Endothelial cell of umbilical vein (primary cell): ENCODE results near the gene SCFD1. TPM values are rescaled to one million over a fixed set of nuclear protein-coding genes. Genes with fewer than 3 reads are reported as not detected.

Experiments
- BruUV-seq: library from RNA; stranded (reverse); fragments of 400-500 nt; replicated peaks from 2 replicates; lab custom pipeline; 2021; lab: Mats Ljungman, UMichigan
- CTCF ChIA-PET: fragments of 300-600, 350-600 bp; sonication (Branson Sonifier 250); formaldehyde crosslinking; loops from one replicate; lab custom pipeline; 2021; ENCODE audit warnings: antibody characterized with exemption, inconsistent platforms; lab: Charles Lee
- POLR2A ChIA-PET: fragments of 300-600, 350-600 bp; sonication (Branson Sonifier 250); formaldehyde crosslinking; loops from one replicate; lab custom pipeline; 2021; ENCODE audit warnings: antibody characterized with exemption, inconsistent platforms; lab: Charles Lee
- DNase-seq: peaks from one replicate; pipeline ENCODE4 v3.0.0-alpha.2; 2011; ENCODE audit warnings: low read depth, low spot score
- FAIRE-seq: peaks from 2 replicates; lab custom pipeline; 2011; peaks lifted over from hg19 to GRCh38; lab: Jason Lieb, UNC
- H2AFZ ChIP-seq: 2 replicates; pipeline ENCODE4 v1.6.0; 2012; ENCODE audit warnings: low read depth, low read length, control low read depth, inconsistent platforms
- H3K27ac ChIP-seq: 2 replicates; pipeline ENCODE4 v1.5.1; 2011; ENCODE audit warnings: low read depth, mild to moderate bottlenecking, control low read depth, low read length, moderate library complexity; ENCODE audit not compliant: insufficient read depth
- H3K27me3 ChIP-seq, 2 experiments: 2 replicates each; pipeline versions ENCODE4 v1.6.0 to v1.6.1; 2011; ENCODE audit warnings: low read length in 2 of 2, mixed read lengths in 1 of 2; ENCODE audit not compliant: control insufficient read depth in 2 of 2, insufficient read depth in 2 of 2
- H3K36me3 ChIP-seq, 2 experiments: 2 replicates in 1 of 2; 3 replicates in 1 of 2; pipeline ENCODE4 v1.5.1; 2011; ENCODE audit warnings: low read length in 2 of 2, mild to moderate bottlenecking in 1 of 2, moderate library complexity in 1 of 2; ENCODE audit not compliant: control insufficient read depth in 2 of 2, insufficient read depth in 2 of 2; ENCODE audit errors: extremely low read depth in 1 of 2
- H3K4me1 ChIP-seq: 3 replicates; pipeline ENCODE4 v1.5.1; 2011; ENCODE audit warnings: mild to moderate bottlenecking, low read length; ENCODE audit not compliant: control insufficient read depth, insufficient read depth; ENCODE audit errors: extremely low read depth
- H3K4me2 ChIP-seq: 2 replicates; pipeline ENCODE4 v1.6.1; 2011; ENCODE audit warnings: low read length, control low read depth, mixed read lengths; ENCODE audit not compliant: insufficient read depth
- H3K4me3 ChIP-seq, 3 experiments: fragments of 200-600 bp in 1 of 3; sonication (generic), shearing (Covaris generic) in 1 of 3; replicated peaks in 1 of 3; 2 replicates each; pipeline ENCODE4 v1.5.1; 2011 to 2016; ENCODE audit warnings: control low read depth in 3 of 3, low read length in 3 of 3, mild to moderate bottlenecking in 2 of 3, inconsistent platforms in 1 of 3, low read depth in 1 of 3, moderate library complexity in 1 of 3; ENCODE audit not compliant: insufficient read depth in 1 of 3
- H3K79me2 ChIP-seq: 2 replicates; pipeline ENCODE4 v1.6.0; 2012; ENCODE audit warnings: low read length, inconsistent platforms; ENCODE audit not compliant: control insufficient read depth, insufficient read depth
- H3K9ac ChIP-seq: replicated peaks from 2 replicates; pipeline ENCODE3; 2011; ENCODE audit warnings: low read length, control low read depth; ENCODE audit not compliant: insufficient read depth; ENCODE audit errors: extremely low read depth
- H3K9me1 ChIP-seq: replicated peaks from 3 replicates; pipeline ENCODE4 v1.6.0; 2011; ENCODE audit warnings: mild to moderate bottlenecking, low read length; ENCODE audit not compliant: control insufficient read depth, insufficient read depth; ENCODE audit errors: extremely low read depth
- H3K9me3 ChIP-seq: replicated peaks from 2 replicates; pipeline ENCODE4 v1.5.1; 2012; ENCODE audit warnings: low read length, inconsistent platforms; ENCODE audit not compliant: control insufficient read depth, insufficient read depth
- H4K20me1 ChIP-seq: replicated peaks from 2 replicates; pipeline ENCODE3; 2011; ENCODE audit warnings: mild to moderate bottlenecking, low read length; ENCODE audit not compliant: control insufficient read depth, insufficient read depth; ENCODE audit errors: extremely low read depth
- EZH2 ChIP-seq: IDR thresholded peaks from 2 replicates; pipeline ENCODE4 v1.6.1; 2012; ENCODE audit warnings: borderline replicate concordance, low read depth, mild to moderate bottlenecking, moderate library complexity, low read length, inconsistent platforms; ENCODE audit not compliant: severe bottlenecking
- FOS ChIP-seq: IDR thresholded peaks from 2 replicates; pipeline ENCODE4 v1.6.1; 2011; ENCODE audit warnings: mild to moderate bottlenecking, low read length, moderate library complexity, borderline replicate concordance; ENCODE audit not compliant: insufficient read depth
- GATA2 ChIP-seq: IDR thresholded peaks from 2 replicates; pipeline ENCODE4 v1.7.0; 2011; ENCODE audit warnings: low read depth, mild to moderate bottlenecking, moderate library complexity, mixed read lengths, low read length; ENCODE audit not compliant: insufficient read length, insufficient read depth
- JUN ChIP-seq: IDR thresholded peaks from 2 replicates; pipeline ENCODE4 v1.6.1; 2011; ENCODE audit warnings: borderline replicate concordance, low read depth; ENCODE audit not compliant: insufficient read length, insufficient read depth
- MYC ChIP-seq: IDR thresholded peaks from one replicate; pipeline ENCODE4 v1.6.1; 2011; ENCODE audit warnings: mild to moderate bottlenecking, low read depth, low read length
- POLR2A ChIP-seq: IDR thresholded peaks from 2 replicates; pipeline ENCODE4 v1.6.1; 2012; ENCODE audit warnings: low read depth, mild to moderate bottlenecking, control low read depth, low read length
- POLR2AphosphoS5 ChIP-seq: IDR thresholded peaks from 2 replicates; pipeline ENCODE4 v1.6.1; 2012; ENCODE audit warnings: low read depth, mild to moderate bottlenecking, control low read depth, low read length, moderate library complexity; ENCODE audit not compliant: insufficient read depth
- dilution Hi-C: fragments of 300-500 bp; cut with MboI; formaldehyde crosslinking; loops from one replicate; pipeline ENCODE4 v1.15.0; 2019; ENCODE audit warnings: low sequenced_read_pairs; ENCODE audit not compliant: extremely low pct_ligation_motif_present
- intact Hi-C: fragments of 100-400 bp; cut with micrococcal nuclease; formaldehyde crosslinking; loops from one replicate; pipeline ENCODE4 v1.10.0; 2022
- polyA plus RNA-seq, 4 experiments: library from polyadenylated mRNA; depleted of rRNA in 3 of 4; stranded (reverse) in 3 of 4; unstranded in 1 of 4; fragments of >200 nt; gene quantifications; 2 replicates each; pipeline versions ENCODE4 v1.2.1 to v1.2.3, GENCODE V29; 2011 to 2012; ENCODE audit warnings: missing spikeins in 1 of 4
- total RNA-seq: library from RNA; stranded (reverse); gene quantifications from 2 replicates; pipeline ENCODE4 v1.2.3, GENCODE V29; 2021
- TF ChIP-seq, protein P1 (sequence below), 2 donors: IDR thresholded peaks; 1 replicate in 1 of 2; 2 replicates in 1 of 2; pipeline ENCODE4 v1.5.1; 2011; ENCODE audit warnings: low read length in 2 of 2, mild to moderate bottlenecking in 2 of 2, moderate library complexity in 2 of 2, control low read depth in 1 of 2, inconsistent platforms in 1 of 2, low read depth in 1 of 2; ENCODE audit not compliant: insufficient read depth in 1 of 2; ENCODE audit errors: extremely low read depth in 1 of 2
- TF ChIP-seq, protein P2 (sequence below): IDR thresholded peaks from 2 replicates; pipeline ENCODE4 v1.6.1; 2011; ENCODE audit not compliant: insufficient read depth, insufficient read length

SCFD1 gene
- total and polyA plus RNA-seq, 2 donors (not counting 3 experiments of a cell fraction or from before 2014, with no cell fraction given): 21.3 to 59.9 TPM

DNA sequence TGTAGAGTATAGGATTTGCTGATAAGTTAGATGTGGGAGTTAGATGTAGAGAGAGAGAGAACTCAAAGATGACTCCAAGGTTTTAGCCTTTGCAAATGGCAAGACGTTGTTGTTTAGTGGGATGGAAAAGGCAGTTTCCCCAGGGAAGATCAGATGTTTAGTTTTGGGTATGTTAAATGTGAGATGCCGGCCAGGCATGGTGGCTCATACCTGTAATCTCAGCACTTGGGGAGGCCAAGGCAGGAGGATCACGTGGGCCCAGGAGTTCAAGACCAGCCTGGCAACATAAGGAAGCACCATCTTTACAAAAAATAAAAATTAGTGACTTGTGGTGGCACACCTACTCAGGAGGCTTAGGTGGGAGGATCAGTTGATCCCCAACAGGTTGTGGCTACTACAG lies 33.5 kb downstream of the SCFD1 start:
- no peaks in the 10 kb centered on the region for H3K27me3 ChIP-seq
- no peak overlapping the region for H3K9ac ChIP-seq
- intact Hi-C loops (loop anchor here (1.0 to 10.0 kb wide), 3 partner anchors 97 to 699 kb away; no protein-coding TSS in a partner anchor), dilution Hi-C loops (no loop called here)
- no peak overlapping the region for H3K27ac ChIP-seq
- no peak overlapping the region for H2AFZ ChIP-seq
- H3K4me1 ChIP-seq: no peaks in the 10 kb centered on the region
- no peaks in the 10 kb centered on the region for H4K20me1 ChIP-seq
- H3K9me1 ChIP-seq: no peaks in the 10 kb centered on the region
- no peak overlapping the region for H3K4me3 ChIP-seq
- no peaks in the 10 kb centered on the region for H3K79me2 ChIP-seq
- no peak for DNase-seq
- H3K36me3 ChIP-seq: peaks cover 3 to 8% of the 10 kb centered on the region in 2 experiments
- ChIA-PET CTCF (interaction anchor here (1.1 kb wide), 1 partner anchor 701 kb away, joined by 3 read pairs; no protein-coding TSS in a partner anchor), POLR2A (no interaction called here)
- H3K9me3 ChIP-seq: no peaks in the 10 kb centered on the region
- BruUV-seq: no TSS peak
- FAIRE-seq: no peak
- TF ChIP-seq JUN: no peak
- TF ChIP-seq MYC: no peak
- TF ChIP-seq GATA2: no peak
- TF ChIP-seq POLR2A: no peak
- no peak for TF ChIP-seq EZH2
- no peak for TF ChIP-seq POLR2AphosphoS5
- TF ChIP-seq, protein P1, sequence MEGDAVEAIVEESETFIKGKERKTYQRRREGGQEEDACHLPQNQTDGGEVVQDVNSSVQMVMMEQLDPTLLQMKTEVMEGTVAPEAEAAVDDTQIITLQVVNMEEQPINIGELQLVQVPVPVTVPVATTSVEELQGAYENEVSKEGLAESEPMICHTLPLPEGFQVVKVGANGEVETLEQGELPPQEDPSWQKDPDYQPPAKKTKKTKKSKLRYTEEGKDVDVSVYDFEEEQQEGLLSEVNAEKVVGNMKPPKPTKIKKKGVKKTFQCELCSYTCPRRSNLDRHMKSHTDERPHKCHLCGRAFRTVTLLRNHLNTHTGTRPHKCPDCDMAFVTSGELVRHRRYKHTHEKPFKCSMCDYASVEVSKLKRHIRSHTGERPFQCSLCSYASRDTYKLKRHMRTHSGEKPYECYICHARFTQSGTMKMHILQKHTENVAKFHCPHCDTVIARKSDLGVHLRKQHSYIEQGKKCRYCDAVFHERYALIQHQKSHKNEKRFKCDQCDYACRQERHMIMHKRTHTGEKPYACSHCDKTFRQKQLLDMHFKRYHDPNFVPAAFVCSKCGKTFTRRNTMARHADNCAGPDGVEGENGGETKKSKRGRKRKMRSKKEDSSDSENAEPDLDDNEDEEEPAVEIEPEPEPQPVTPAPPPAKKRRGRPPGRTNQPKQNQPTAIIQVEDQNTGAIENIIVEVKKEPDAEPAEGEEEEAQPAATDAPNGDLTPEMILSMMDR (IDR thresholded peaks at IDR 0.05; ENCODE audit: extremely low read depth in 1 of 2, insufficient read depth in 1 of 2, low read depth in 1 of 2, low read length in 2 of 2): no peak
- TF ChIP-seq FOS: no peak
- TF ChIP-seq, protein P2, sequence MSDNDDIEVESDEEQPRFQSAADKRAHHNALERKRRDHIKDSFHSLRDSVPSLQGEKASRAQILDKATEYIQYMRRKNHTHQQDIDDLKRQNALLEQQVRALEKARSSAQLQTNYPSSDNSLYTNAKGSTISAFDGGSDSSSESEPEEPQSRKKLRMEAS: no peak
- H3K4me2 ChIP-seq: no peak overlapping the region
